Activated T-helper 1 cell treated with anti-CD3 and anti-CD28 coated beads, Interleukin-2, amount 50 U/mL, for 16 hours (primary cell): Measurements from ENCODE around the gene BID.

ENCODE experiments used
- DNase-seq, 2 donors: peaks; one replicate each; pipeline ENCODE4 v3.0.0-alpha.2; 2020; ENCODE audit warnings: low read depth in 1 of 2, low spot score in 1 of 2

Gene BID

DNA sequence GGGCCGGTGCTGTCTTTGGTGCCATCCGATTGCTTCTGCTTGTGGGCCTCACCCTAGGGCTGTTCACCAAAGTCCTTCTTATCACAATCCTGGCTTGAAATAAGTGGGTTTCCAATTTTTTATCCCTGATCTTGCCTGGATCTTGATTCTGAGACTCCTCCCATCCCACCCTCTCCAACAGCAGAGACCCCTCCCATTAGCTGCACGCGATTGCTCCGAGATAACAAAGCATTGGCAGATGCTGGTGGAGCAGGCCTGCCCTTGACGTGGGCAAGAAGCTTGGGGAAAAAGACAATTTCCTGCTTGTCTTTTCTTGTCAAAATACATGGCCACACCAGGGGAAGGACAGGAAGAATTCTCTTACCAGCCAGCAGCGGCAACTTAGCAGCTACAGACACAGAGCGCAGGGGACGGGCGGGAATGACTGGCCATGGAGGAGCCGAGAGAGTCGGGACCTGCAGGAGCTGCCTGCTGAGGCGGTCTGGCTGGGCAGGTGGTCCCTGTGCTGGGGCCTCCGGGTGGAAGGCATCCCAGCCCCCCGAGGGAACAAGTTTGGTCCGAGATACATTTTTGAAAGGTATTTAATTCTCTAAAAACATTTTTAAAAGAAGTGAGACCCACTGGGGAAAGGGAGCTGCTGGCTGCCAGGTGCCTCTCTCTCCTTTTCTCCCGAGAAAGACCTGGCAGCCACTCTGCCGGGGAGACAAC, 9.7 kb upstream of the BID start:
- no peak for DNase-seq

DNA sequence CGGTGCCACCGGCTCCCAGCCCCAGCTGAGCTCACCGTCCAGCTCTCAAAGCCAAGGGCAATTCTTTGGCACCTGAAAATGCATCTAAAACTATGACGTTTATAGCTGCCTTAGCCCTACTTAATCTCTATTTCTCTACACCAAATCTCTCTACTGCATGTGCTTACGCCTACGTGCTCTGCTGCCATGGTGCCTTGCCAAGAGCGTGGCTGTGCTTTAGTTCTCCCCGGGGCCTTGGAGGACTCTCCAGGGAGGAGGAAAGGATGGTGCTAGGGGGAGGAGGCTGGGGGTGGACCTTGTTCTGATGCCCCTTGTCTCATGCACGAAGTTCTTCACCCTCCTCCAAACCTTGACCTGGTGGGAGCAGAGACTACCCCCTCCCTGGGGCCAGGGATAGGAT, 9.0 kb upstream of the BID start:
- no peak for DNase-seq

DNA sequence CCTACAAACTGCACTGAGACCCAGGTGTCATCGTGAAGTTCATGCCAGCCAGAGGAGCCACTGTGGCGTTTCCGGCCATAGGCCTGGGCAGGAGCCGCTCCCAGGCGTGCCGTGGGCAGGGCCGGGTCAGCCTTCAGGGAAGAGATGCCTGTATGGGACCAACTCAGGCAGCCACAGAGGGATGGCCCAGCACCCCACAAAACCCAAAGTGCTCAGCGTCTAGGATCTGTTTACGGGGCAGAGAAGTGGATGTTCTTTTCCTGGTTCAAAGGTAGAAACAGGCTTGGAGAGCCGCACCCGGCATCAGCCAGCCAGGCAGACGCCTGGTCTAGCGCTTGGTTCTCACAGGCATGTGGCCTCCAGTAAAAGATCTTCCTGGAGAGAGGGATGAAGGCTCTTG, 8.4 kb upstream of the BID start:
- DNase-seq = no peak

DNA sequence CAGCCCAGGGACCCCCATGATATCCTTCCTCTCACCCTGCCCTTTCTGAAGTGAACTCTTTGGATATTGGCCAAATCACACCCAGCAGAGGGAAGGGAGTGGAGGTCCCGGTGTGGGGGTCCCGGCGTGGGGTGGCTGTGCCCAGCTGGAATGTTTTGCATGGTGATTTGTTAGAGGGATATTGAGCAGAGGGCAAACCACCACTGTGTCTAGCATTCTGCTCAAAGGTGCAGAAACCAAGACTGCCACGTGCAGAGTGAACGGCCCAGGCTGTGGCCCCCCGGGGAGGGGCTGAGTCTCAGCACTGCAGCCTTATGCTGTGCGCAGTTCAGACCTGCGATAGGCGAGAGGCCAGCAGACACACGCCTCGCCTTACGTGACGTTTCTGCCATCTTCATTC, 7.9 kb upstream of the BID start:
- no peak for DNase-seq

DNA sequence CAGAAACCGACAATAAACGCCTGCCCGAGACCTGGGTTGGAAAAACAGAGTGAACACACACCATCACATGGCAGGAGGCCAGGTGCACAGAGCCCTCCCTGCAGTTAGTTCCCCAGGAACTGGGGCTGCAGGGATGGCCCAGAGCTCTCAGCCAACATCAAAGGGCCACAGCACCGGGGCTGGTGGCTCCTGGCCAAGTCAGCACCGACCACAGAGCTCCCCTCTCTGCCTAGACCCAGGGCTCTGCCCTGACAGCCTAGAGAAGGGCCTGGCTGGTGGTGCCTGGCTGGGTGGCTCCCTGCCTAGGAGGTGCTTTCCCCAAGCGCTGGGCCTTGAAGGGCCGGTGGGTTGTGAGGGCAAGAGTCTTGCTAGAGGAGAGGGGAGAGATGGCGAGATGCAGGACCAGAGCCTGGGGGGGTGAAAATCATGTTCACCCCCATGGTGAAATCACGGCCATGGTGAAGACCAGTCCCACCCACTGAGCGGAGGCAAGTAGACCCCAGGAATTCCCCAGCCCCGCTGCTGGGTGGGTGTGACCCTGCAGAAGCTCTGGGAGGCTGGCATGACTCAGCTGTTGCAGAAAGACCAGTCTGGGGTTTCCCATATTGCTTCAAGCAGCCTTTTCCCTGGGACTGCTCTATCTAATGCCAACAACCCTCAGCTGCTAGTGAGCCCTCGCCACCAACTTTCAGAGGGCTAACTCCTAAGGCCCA, 7.2 kb upstream of the BID start:
- peak in 1 of 2 donors; percentile 48 for DNase-seq

DNA sequence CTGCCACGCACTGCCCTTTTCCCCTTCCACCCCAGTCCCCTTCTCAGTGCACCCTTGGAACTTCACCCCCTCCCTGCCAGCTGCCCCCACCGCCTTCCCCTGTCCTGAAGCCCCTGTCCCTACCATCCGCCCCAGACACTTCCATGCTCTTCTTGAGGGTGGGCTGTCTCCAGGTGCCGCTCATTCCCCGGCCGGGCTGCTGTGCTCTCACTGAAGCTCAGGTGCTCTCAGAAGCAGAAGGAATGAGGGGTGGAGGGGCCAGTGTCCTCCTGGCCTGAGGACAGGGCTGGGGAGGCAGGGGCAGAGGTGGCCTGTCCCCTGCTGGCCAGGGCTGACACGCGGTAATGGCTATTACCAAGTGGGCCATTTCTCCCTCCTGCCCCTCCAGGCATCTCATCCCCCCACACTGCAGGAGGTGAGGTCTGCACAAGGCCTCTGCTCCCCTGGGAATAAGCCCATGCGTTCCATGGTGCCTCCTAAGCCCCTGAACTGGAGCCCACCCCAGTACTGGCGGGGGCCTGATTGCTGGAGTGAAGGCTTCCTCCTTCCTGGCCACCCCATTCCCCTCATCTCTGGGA, 6.6 kb upstream of the BID start:
- no peak for DNase-seq

DNA sequence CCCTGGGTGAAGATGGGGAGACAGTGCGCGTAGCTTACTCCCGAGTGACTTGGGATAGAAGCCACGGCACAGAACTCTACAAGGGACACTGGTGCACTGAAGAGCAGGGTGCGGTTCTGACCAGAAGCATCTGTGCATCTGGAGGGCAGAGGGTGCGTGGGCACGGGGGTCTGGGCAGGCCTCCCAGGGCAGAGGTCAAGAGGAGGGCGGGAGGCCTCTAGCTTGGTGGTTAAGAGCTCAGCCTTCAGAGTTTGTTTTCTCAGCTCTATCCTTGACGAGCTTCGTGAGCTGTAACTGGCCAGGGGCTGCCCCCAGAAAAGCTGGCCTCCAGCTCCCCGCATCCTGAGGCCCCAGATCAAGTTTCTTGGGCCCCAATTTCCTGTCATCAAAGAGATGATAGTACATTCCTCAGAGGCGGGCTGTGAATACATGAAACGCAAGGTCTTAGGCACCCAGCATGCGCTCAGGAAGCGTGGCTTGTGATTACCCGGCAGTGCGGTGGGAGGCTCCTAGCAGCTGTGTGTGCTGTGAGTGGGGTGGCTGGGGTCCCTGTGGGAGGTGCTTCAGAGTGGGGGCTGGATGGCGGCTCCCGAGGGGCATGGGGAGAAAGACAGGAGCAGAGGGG, 6.0 kb upstream of the BID start:
- DNase-seq = no peak

DNA sequence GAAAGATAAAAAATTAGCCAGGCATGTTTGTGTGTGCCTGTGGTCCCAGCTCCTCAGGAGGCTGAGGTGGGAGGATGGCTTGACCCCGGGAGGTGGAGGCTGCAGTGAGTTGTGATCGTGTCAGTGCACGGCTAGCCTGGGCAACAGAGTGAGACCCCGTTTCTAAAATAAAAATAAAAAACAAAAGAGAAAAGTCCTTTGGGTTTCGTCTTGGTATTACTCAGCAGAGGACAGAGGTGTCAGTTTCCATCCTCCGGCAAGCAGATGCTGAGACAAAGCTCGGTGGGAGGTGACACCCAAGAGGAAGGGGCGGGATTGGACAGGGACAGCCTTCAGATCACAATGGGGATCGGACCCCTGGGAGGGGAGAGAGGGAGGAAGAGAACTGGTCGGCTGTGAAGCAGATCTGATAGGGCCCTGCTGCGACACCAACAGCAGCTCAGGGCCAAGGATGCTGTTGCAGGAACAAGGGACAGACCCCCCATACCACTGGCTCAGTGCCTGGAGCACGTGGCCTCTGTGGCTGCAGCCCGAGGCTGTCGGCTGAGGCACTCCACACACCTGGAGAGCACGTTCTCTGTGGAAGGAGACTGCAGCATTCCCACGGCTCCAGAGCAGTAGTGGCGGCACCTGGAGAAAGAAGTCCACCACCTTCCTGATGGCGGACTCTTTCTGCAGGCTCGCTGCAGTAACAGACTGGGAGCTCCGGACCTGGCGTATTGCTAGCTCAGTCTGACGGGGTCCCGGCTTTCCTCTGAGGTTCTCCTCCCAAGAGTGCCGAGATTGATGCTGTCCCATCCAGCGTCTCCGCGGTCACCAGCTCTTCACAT, 5.2 kb upstream of the BID start:
- DNase-seq = no peak

DNA sequence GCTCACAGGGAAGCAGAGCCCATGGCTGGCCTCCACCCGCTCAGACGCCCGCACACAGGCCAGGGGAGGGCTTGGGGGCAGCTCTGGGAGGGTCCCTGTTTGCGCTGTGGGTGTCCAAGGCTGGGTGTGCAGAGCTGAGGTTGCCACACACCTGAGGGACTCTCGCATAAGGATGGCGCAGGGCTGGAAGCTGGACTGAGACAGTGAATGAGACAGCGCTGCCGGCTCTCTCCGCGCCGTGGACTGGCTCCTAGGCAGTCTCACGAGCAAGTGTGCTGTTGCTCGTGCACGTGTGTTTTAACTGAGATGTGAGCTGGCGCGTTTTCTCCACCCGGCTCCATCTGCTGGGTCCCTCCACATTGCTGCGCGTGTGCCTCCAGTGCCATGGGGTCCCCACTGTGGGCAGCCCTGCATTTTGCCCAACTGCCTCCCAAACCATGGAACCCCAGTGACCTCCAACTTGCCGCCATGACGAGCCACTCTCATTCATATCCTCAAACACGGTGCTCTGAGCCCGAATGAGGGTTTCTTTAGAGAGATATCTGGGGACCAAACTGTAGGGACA, 4.2 kb upstream of the BID start:
- no peak for DNase-seq

DNA sequence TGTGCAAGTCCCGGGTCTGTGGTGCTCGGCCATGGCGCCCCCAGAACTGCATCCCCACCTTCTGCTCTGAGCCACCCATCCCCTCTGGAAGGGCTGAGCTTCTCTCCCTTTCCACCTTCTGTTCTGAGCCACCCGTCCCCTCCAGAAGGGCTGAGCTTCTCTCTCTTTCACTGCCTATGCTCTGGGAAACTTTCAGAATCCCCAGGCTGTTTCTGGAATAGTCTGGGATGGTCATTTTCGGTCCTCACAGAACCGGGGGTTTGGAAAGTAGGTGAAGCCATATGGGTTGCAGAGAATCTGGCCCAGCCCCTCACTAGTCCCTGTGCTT, 3.4 kb upstream of the BID start:
- no peak for DNase-seq

DNA sequence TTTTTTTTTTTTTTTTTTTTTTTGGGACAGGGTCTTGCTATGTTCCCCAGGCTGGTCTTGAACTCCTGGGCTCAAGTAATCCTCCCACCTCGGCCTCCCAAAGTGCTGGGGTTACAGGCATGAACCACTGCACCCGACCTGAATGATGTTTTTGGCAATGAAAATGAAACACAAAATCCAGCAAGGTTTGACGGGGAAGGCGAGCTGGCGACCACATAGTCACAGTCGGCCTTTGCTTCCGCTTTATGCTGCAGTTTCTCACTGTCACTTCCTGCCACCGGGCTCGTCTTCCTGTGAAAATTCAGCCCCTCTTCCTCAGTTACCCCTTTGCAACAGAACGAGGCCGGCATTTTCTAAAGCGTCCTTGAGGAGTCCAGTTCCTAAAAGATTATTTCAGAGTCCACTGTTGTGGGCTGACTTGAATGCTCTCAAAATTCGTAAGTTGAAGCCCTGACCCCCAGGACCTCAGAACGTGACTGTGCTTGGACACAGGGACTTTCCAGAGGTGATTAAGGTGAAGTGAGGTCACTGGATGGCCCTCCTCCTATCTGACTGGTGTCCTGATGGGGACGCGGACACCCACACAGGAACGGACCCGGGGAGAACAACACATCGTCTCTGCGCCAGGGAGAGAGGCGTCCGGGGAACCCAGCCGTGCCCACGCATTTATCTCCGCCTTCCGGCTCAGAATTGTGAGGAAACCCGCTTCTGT, 2.9 kb upstream of the BID start:
- DNase-seq = peak; percentile 40 to 56

DNA sequence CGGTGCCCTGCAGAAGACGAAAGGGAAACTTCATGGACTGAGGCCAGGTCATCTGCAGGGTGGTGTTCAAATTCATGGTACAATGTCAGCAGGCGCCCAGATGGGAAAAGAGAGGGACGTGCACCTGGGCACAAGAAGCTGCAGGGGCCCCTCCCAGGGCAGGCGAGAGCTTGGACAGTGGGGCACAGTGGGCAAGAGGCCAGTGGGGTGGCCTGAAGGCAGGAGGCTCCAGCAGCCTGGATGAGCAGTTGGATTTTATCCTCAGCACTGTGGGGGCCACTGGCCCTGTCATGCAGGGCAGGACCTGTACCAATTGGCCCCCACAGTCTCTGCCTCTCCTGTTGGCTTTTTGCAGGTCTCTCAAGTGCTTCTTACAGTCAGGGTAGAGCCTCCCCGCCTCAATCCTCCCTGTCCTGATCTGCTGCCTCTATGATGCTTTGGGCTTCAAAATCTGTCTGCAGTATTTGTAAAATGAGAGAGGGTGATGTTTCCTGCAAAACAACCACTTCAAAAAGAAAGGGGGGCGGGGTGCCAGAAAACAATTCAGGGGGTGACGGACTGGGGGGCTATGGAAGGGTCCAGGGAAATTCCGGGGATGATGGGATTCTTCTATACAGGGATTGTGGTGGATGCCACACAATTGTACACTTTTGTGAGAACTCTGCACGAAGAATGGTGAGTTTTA, 1.7 kb upstream of the BID start:
- no peak for DNase-seq

DNA sequence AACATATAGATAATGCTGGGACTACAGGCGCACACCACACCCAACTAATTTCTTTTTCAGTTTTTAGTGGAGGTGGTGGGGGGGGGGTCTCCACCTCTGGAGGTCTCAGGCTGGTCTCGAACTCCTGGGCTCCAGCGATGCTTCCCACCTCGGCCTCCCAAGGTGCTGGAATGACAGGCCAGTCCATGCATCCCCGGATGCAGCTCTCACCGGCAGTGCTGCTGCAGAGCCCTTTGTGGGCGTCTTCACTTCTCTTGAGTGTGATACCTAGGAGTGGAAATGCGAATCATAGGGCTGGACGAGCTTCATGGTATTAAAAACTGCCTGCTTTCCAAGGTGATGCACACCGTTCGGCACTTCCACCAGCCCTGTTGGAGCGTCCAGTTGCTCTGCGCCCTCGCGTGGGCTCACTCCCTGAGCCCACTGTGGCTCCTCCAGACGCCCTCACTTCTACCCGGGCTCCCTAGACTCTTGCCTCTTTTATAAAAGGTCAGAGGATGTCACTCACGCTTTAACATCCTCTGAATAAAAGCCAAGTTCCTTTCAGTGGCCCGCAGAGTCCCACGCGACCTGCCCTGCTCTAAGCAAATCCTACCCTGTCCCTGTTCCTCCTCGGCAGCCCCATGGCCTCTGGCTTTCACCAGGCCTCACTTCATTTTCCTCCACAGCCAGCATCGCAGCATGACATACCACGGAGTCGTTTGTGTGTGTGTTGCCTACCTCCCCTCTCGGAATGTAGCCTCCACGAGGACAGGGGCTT, 837 bp upstream of the BID start:
- DNase-seq = no peak

DNA sequence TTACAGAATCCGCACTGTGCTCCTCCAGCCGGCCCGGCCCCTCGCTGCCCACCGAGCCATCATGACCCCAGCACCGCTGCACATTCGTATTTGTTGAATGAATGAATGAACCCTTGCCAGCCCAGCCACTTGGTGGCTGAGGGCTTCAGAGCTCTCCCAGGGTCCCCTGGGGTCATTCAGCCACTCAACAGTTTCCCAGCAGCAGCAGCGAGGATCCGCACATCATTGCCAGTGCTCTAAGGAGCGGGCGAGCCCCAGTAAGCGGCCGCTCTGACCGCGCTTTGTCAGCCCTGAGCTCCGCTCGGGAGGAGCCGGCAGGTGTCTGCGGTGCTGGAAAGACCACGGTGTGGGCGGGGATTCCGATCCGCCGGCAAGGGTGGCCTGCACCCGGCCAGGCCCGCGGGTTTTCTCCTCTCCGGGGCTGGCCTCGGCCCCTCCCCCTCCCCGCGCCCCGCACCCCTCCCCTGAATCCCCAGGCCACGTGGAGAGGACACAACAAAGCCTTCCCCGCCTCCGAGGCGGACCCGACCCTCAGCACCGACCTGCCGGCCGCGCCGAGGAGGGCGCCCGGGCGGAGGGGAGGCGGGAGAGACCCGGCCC, 563 bp downstream of the BID start:
- peak in 1 of 2 donors; percentile 49 for DNase-seq

DNA sequence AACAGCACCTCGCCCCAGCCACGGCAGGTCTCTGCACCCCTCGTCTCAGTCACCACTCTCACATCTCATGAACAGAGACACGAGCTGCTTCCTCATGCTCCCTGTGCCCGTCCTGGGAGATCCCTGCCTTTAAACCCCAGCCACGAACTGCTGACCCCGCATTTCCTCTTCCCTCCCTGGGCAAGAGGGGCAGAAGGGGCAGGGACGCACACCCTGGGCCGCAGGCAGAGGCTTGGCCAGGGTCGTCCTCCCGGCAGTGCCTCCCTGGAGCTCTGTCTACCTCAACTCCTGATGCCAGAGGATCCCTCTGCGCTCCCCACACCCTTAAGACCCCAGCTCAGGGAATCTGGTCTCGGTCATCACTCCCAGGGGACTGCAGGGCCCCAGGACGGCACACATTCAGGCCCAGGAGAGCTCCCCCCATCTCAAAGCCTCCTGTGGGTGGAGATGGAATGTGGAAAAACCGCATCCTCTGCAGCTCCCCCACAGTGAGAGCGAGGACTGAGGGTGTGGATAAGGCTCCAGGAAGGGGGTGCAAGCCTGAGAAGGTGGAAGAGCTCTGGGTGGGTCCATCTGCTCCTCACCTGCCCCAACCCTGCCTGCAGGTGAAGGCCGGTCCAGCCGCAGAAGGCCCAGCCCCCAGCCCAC, 1.2 kb downstream of the BID start:
- no peak for DNase-seq

DNA sequence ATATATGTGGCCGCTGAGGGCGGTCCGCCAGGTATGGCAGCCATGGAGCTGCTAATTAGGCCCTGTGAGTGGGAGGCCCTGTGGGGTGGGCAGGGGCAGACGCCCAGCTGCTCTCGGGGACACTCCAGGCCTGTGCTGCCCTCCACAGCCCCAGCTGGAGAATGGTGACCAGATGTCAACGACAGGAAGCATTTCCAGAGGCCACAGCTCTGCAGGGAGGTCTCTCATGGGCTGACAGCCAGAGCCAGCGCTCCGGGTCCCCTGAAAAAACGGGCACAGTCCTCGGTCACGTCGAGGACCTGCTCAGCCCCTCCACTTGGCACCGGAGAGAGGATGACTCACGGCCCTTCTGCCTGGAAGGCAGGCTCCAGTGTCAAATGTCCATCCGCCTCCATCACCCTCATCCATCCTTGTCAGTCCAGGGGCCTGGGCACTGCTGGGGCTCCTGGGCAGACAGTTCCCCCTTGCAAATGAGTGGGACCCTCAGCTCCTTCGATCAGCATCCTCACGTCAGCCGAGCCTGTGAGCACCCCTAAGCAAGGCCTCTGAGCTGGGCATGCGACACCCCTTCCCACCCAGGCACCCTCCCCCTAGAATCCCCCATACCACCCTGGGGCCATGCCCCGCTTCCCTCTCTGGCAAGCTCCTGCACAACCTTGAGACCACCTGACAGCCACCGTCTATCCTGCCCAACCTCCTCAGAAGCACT, 1.9 kb downstream of the BID start:
- no peak for DNase-seq

DNA sequence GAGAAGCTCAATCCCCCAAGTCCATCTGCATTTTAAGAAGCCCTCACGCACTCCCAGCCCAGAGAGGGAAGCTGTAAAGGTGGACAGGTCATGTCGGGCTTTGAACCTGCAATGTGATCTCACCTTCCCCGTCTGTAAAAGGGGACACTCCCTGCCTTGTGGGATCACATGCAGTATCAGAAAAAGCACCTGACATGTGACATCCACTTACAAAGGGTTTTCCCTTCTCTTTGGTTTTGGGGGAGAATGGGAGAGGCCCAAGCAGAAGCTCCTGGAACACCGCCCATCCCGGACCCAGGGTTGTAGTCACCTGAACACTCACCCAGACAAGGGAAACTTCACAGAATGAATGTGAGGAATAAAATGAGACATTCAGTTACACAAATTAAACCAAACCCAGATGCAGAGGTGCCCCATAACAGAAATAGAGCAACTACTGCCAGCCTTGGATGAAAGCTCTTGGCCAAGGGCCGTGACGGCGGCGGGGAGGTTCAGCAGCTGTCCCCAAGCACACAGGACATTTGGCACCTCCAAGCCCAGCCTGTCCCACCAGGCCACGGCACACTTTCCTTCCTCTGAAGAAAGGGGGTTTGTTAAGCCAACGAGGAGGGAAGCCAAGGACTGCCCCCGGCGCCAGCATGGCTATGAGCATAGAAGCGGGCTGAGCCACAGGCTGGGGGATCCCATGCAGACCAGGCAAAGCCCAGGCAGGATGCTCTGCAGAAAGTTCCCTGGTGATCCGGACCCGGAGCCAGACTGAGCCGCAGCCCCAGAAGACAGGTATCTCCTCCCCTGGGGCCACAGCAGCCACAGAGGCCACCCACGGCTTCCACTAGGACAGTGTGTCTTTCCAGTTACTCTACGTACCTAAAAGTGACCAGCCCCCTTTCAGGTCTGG, 3.8 kb downstream of the BID start:
- DNase-seq = no peak
